HTERT RPE-1 (cell line): ENCODE measurements around the gene PLEKHG4.

Source experiments
- in situ Hi-C: fragments of 300-500 bp; cut with MboI; formaldehyde crosslinking; loops from 4 replicates; pipeline ENCODE4 v1.14.3; 2020; ENCODE audit warnings: low sequenced_read_pairs

Gene PLEKHG4, protein sequence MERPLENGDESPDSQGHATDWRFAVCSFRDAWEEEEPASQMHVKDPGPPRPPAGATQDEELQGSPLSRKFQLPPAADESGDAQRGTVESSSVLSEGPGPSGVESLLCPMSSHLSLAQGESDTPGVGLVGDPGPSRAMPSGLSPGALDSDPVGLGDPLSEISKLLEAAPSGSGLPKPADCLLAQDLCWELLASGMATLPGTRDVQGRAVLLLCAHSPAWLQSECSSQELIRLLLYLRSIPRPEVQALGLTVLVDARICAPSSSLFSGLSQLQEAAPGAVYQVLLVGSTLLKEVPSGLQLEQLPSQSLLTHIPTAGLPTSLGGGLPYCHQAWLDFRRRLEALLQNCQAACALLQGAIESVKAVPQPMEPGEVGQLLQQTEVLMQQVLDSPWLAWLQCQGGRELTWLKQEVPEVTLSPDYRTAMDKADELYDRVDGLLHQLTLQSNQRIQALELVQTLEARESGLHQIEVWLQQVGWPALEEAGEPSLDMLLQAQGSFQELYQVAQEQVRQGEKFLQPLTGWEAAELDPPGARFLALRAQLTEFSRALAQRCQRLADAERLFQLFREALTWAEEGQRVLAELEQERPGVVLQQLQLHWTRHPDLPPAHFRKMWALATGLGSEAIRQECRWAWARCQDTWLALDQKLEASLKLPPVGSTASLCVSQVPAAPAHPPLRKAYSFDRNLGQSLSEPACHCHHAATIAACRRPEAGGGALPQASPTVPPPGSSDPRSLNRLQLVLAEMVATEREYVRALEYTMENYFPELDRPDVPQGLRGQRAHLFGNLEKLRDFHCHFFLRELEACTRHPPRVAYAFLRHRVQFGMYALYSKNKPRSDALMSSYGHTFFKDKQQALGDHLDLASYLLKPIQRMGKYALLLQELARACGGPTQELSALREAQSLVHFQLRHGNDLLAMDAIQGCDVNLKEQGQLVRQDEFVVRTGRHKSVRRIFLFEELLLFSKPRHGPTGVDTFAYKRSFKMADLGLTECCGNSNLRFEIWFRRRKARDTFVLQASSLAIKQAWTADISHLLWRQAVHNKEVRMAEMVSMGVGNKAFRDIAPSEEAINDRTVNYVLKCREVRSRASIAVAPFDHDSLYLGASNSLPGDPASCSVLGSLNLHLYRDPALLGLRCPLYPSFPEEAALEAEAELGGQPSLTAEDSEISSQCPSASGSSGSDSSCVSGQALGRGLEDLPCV

DNA sequence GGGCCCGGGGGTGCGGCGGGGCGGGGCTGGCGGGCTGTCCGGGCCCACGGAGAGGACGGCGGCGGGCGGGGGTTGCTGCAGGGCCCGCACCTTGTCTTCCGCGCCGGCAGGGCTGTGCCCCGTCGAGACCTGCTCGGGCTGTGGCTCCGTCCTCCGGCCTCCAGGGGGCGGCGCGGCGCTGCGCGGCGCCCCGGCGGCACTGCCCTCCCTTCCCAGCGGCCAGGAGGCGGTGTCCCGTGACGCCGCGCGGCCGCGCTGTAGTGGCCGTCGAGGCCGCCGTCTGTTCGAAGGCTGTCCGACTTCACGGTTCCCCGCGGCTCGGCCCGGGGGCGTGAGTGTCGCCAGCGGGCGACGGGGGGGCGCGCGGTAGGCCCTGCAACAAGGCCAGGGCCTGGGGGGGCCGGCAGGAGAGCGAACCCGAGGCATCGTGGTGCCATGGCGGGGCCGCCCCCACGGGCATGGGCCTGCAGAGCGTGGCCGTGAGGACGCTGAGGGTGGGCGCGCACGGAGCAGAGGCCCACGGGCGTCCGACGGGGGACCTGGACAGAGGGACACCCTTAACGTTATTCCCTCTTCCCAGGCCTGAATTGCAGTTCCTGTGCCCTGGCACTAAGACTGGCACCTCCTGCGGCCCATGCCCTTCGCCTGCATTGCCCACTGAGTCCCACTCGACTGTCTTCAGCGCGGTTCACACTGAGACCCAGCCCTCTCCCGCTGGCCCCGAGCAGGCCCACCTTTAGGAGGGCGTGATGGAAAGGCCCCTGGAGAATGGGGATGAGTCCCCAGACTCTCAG is at the start of gene PLEKHG4:
Gene PLEKHG4, plus strand, starts transcription at position 237 of the 794 bp plus-strand sequence. Its CDS starts 513 bp downstream, at position 750.
- in situ Hi-C loops = no loop called here

DNA sequence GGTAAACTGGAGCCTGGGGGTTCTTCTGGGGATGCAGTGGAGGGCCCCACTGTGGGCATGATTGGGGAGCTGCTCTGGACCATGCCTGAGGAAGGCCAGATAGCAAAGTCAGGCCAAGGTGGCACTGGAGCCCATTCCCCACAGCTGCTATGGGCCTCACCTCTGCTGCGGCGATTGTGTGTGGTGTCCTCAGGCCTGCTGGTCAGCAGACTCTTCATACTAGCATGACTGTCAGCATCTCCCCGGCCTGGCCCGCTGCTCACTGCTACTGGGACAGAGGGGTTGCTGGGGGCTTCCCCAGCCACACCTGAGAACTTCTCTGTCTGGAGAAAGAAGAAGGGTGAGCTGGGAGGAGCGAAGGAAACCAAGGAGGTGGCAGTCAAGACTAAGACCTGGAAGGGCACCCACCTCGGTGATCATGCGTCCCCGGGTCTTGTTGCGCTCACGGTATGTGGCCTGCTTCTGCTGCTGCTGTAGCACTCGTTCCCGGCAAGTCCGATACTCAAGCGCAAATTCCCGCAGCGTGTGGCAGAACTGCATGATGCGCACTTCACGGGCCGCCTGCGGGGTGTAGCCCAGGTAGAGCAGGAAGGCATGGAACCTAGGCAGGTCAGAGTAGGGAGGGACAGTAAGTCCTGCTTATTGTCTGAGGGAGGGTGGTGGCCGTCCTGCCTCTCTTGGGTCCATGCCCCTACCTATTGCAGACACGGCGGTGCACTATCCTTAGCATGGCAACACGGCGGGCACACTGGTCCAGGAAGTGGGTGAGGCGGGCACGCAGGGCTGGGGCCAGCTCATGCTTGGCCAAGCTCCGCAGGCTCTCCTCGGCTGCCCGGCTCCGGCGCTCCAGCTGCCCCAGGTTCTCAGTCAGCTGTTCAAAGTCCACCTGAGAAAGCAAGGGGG is 49.2 kb upstream of the PLEKHG4 start:
- in situ Hi-C loops = no loop called here

DNA sequence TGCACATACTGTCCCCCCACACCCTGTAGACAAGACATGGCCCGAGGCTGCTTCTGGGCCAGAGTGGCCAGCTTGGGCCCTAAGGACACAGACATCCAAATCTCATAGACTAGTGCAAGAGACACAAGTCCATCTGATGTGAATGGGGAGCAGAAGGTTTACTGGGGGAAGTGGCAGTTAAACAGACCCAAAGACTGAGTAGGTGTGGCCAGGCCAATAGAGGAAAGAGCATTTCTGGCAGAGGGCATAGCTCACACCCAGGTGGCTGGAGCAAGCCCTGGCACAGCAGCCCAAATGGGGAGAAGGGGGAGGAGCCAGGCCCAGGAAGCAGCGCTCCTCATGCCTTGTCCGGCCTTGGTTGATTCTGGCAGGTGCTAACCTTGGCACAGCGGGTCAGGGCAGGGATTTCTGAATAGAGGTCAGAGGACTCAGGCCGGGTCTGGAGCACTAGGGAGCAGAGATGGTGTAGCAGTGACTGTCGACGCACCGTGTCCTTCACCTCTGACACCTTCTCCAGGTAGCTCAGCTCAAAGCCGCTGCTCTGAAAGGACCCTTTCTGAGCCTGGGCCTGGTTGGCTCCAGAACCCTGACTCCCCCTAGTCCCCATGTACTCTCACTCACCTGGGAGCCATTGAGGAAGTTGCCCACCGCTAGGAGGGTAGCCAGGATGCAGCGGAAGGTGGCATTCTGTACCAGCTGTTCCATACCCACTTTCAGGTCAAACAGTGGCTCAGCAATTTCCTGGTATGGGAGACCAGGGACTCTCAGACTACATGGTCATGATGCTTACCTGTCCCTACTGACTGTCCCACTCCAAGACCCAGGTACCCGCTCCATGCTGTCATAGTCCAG is 48.3 kb upstream of the PLEKHG4 start:
- in situ Hi-C loops = no loop called here

DNA sequence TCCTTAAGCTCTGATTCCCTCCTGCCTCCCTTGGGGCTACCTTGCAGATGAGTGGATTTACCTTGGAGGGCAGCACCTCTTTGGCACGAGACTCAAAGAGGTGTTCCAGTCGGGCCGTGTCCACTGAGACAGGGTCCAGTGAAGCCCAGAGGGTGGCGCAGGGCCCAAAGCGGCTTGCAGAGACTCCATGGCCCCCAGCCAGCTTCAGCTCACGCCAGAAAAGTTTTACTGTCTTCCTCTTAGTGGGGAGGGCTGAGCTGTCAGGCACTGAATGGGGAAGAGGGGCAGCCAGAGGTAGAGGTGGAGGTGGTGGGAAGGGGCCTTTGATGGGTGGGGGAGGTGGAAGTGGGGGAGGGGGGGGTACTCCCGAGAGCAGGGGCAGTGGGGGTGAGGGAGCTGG is 45.7 kb upstream of the PLEKHG4 start:
- in situ Hi-C loops = no loop called here

DNA sequence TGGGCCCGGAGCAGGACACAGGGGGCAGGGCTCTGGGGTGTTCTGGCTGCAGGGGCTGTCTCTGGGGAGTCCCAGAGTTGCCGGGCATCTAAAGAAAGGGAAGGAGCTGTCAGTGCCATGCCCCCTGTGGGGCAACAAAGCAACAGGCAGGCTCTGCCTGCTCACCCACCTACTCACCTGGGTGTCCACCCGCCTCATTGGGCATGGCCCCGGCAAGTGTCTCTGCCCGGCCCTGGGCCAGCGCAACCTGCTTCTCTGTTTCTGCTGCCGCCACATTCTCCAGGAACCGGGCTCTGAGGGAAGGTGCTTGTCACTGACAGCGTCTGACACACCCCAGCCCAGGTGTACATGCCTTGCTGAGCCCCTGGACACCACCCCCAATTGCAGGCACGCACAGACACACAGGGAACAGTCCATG is 45.1 kb upstream of the PLEKHG4 start:
- in situ Hi-C loops = no loop called here

DNA sequence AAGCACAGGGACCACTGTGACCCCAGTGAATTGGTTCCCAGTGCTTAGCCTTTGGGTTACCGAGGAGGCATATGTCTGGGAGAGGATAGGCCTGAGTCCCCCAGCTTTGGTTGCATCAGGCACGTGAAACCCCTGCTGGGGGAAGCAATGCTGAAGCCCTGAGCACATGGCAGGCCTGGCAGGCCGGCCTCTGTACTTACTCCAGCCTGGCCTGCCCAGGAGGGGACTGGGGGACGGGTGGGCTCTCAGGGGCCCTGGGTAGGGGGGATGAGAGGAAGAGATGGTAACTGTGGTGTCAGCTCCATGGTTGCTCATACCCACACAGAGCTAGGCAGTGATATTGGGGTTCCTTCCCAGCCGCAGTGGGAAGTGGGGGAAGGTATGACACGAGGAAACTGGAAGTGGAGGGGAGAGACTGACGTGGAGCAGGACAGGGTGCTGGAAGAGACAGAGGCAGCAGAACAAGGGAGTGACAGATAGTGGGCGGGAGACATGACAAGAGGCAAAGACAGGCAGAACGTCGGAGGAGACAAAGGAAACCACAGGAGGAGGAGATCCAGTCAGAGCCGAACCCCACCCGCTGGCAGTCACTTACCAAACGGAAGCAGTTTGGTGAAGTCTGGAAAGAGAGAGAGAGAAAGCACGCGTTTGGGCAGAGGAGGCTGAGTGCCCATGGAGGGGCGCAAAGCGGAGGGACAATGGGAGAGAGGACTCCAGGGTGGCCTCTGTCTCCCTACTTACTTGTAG is 43.3 kb upstream of the PLEKHG4 start:
- in situ Hi-C loops = no loop called here

DNA sequence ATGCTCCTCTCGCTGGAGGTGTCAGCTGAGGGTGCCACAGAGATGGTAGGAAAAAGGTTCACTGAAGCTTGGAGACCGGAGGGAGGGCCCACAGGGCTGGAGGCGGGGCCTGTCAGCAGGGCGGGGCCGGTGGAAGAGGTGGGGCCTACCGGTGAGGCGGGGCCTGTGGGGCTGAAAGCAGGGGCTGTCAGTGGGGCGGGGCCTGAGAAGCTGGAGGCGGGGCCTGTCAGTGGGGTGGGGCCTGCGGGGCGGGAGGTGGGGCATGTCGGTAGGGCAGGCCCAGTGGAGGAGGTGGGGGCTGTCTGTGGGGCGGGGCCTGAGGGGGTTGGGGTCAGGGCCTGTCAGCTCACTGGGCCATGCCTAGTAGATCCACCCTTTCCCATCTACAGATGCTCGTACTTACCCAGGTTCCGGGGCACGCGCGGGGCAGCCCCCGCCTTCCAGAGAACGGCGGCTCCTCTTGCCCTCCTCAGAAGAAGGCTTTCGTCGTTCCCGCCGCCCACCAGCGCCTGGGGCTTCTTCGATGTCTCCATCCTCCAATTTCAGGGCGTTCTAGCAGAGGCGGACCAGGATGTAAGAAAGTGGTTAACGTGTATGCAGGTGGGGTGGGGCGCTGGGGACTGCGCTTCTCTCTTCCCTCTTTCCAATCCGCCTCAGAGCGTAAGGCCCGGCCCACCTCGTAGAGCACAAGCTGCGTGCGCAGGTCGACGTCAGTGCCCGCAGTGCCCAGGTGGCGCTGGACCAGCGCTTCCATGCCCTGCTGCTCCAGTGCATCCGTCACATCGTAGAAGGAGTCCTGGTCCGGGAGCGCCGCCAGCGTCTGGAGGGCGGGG is 42.6 kb upstream of the PLEKHG4 start:
- in situ Hi-C loops = no loop called here

DNA sequence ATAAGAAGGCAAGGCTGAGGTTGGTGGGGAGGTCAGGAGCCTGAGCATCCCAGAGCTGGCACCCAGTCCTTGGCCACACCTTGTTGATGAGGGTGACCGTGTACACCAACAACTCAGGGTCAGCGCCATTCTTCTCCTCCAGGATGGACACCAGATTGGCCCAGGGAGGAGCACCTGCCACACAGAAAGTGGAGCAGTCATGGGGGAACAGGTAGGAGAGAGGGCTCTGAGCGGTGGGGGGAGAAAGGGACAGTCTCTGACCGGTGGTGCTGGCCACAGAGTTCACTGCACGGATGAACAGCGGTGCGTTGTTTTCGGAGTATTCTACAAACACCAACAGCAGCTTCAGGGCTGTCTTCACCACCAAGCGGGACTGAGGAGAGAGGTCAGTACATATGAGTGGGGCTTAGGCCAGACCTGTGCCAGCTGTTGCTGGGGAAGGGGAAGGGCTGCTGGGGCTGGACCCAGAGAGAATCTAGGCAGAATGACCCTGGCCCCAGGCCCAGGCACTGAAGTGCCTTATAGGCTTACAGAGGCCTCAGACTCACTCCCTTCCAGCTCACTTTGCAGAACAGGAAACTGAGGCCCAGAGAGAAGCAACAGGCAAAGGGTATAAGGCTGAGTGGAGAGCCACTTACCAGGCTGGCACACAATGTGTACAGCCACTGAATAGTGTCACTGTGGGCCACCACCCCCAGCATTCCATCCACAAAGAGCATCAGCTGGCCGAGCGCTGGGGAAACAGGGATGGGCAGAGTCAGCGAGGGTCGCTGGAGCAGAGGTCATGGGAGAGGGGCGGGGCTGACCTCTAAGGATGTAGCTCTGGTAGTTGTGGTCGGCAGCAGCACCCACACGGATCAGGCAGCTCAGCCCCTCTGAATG is 41.7 kb upstream of the PLEKHG4 start:
- in situ Hi-C loops = no loop called here

DNA sequence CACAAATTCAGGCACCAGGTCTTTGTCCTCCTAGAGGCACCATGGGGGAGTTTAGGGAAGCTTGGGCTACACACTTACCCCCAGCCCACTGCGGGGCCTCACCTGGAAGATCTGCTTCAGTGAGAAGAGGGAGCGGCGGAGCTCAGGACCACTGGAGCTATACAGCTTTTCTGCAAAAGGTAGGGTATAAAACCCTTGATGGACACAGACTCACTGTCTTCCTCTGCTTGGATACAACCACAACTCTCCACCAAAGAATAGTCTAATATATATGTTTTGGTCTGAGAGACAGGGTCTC is 41.1 kb upstream of the PLEKHG4 start:
- in situ Hi-C loops = no loop called here

DNA sequence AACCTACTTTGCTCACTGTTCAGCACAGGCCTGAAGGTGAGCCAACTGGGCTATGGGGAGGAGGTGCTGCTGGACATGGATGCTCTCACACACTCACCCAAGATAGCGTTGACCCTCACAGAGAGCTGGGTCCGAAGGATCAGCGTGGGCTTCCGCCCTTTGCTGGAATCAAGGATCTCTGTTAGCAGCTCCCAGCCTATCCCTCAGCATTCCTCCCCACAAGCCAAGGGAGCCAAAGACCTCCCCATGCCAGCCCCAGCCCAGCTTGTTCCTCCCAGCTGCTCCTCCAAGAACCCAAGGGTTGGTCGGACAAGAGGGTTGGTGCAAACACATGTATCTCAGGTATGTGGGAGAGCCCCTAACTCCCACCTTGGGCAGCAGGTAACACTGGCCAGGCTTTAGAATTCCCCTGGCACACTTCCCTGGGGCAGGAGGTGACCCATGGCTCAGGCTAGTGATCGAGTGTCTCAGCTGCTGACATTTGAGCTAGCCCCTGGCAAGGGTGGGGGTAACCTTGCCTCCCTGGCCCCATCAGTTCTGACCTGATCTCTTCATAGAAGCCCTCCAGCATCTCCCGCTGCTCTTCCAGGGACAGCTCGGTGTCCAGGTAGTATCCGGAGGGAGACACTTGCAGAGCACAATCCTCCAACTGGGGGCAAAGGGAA is 40.4 kb upstream of the PLEKHG4 start:
- in situ Hi-C loops = no loop called here

DNA sequence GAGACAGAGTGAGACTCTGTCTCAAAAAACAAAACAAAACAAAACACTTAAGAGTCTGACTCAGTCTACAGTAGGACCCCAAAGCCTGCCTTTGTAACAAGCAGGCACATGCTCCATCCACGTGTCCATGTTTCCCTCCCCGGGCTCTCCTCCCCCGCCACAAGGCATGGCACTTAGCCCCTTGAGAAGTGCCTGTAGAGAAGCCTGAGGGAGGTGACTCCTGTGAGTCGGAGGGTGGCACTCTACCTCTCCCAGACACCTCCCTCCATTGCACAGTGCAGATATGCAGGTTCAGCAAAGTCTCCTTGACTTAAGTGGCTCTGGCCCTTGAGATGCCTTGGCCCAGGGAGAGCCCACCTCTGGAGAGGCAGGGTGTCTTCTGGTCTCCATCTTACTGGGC is 38.8 kb upstream of the PLEKHG4 start:
- in situ Hi-C loops = no loop called here

DNA sequence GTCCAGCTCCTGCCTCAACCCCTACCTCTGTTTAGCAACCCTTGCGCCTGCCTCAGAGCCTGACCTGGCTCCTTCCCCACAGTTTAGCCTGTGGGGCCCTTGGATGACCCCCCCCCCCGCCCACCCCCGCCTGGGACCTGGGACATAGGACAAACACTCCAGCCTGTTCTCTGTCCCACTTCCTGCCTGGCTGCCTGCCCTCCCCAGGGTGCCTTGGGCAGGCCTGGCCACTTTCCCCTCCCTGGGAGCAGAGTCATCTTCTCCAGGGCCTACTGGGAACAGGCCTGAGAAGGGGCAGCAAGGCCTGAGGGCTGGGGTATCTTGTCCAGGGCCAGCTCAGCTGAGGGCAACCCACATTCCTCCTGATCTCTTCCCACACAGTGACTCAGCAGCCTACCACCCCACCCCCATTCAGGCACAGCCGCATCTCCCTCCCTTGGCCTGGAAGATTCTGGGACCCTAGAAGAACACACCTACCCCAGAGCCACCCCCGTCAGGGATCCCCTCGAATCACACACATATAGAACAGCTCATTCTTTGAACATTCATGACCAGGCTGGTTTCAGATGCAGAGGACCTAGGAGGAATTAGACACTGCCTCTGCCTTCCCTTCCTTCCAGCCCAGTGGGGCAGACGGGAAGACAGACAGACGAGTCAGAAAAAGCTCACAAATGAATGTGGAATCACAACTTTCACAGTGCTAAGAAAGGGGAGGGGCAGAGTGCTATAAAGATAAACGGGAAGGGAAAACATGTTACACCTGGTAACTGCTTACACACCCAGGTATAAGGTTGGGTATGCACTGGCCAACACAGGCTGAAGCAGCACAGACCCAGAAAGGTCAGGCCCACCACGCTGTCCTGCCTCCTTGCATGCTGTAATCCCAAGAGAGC is 38.1 kb upstream of the PLEKHG4 start:
- in situ Hi-C loops = no loop called here

DNA sequence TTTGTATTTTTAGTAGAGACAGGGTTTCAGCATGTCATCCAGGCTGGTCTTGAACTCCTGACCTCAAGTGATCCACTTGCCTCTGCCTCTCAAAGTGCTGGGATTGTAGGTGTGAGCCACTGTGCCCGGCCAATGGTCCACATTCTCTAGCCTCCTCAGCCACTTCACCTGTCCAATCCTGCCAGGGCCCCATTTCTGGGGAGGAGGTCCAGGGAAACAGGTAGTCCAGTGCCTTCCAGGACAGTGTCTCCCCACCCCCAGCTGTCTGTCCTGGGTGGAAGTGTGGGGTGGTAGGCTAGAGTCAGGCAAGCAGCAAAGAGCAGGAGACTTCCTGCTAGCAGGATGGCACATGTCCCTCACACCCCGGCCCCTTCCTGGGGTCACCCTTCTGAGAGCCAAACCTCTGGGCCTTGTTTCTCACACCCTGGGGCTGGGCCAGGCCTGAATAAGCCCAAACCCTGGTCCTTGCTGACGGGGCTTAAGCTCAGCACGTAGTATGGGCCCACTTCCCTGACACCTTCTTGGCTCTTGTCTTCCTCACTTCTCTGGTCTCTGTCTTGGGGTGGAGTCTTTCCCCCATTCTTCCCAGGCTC is 37.1 kb upstream of the PLEKHG4 start:
- in situ Hi-C loops = no loop called here

DNA sequence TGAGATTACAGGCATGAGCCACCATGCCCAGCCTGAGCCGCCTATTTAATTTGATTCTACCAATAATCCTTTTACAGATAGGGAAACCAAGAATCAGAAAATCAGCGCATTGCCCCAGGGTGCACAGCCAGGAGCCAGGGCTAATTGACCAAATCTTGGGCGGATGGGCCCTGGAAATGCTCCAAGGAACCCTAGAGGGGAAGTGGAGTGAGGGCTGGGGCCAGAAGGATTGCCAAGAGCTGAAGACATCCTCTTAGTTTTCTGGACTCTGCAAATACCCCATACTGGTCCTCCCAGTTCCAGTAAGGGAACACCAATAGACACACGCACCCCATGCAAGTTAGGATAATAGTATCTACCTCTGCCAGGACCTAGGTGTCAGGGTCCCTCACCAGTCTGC is 35.9 kb upstream of the PLEKHG4 start:
- in situ Hi-C loops = no loop called here
